AG08395 (cell line): ENCODE measurements around the gene SPECC1.
A peak's percentile ranks its signal among the peaks of the same experiment; 100 is the strongest.
"Not testable (repeated sequence)": the region's sequence is repeated elsewhere in the genome, so short reads cannot be mapped to it uniquely, and the experiment has no call there.

Experiments used
- DNase-seq: peaks from one replicate; pipeline ENCODE4 v3.0.0; 2012; ENCODE audit warnings: mixed read lengths, low spot score

The SPECC1 gene

DNA sequence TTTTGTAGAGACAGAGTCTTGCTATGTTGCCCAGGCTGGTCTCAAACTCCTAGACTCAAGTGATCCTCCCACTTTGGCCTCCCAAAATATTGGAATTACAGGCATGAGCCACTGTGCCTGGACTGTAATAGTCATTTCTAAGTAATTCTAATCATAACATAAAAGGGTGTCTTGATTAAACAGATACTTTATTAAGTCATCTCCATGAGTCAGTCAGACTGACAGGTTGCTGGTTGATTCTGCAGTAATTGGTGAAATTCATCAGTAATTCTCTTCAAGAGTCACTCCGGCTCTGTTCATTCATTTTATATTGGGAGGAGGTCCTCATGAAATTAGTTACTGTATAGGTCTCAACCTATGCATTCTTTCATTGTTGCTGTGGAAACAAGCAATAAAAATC lies 85.6 kb downstream of the SPECC1 start:
- no peak for DNase-seq

DNA sequence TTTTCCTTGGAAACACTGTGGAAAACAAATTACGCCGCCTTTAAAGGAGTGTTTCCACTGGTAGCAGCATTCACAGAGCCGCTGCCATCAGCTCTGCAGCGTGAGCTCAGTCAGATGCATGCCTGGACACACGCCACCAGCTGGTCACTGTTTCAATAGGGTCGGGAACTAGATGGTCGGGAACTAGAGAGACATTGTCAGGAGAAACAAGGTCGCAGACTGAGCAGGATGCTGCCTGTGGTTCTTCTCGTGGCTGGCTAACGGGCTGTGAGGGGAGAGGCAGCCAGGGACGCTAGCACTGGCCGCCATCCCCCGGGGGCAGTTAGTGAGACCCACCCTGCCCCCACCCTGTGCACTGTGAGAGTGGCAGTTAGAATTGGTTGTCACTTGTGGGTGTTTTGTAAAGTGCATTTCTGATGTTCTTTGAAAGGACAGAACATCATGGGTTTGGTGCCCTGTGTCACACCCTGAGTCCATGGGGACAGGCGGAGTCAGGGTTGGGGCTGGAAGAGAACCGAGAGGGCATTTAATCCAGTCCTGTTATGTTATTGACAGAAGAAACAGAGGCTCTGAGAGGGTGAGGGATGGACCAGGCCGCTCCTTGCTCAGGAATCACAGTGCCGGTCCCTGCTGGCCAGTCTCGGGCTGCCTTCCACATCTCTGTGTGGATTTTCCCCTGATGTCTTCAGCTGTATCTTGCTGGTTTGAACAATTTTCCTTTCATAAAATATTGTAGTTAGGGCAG lies 86.3 kb downstream of the SPECC1 start:
- peak; percentile 65 for DNase-seq

DNA sequence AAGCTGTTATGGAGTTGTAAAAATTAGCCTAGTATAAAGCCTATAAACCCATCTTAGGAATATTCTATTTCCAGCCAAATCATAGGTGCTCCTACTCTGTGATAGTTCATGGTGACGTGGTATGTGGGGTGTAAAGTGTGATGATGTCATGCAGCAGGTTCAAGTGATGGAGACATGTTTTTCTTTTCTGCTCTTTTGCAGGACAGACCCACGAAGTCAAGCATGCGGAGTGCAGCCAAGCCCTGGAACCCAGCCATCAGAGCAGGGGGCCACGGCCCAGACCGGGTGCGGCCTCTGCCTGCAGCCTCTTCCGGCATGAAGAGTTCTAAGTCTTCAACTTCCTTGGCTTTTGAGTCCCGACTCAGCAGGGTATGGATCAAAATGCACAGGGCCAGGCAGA lies 87.3 kb downstream of the SPECC1 start:
- DNase-seq: no peak

DNA sequence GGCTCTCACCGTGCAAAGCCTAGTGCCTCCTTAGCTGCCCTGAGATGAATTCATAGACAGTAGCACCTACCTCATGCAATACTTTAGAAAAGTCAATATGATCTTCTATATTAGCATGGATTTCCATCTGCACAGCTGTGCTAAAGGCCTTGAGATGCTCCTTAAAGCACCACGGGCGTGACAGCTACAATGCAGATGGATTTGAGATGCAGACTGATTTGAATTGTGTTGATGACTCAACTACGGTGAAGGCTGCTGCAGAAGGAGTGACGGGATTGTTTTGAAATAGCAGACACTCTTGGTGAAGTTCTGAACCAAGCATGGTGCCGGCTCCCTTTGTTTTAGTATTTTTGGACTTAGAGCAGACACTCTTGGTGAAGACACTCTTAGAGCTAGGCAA lies 88.2 kb downstream of the SPECC1 start:
- no peak for DNase-seq

DNA sequence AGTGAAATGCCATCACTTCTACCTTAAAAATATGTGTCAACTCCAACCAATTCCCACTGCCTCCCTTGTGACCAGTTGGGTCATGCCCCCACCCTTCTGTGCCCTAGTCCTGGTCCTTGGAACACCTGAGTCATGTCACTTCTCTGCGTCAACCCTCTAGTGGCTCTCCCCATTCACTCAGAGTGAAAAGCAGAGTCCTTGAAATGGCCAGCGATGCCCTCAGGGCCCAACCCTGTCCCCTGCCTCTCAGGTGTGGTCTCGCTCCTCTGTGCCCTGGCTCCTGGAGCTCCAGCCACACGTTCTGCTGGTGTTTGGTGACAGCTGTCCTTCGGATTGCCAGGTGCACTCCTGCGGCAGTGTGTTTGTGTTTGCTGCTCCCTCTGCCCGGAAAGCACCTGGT lies 89.2 kb downstream of the SPECC1 start:
- DNase-seq: no peak

DNA sequence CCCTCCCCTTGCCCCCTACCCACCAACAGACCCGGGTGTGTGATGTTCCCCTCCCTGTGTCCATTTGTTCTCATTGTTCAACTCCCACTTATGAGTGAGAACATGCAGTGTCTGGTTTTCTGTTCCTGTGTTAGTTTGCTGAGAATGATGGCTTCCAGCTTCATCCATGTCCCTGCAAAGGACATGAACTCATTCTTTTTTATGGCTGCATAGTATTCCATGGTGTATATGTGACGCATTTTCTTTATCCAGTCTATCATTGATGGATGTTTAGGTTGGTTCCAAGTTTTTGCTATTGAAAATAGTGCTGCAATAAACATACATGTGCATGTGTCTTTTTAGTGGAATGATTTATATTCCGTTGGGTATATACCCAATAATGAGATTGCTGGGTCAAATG lies 91.6 kb downstream of the SPECC1 start:
- not testable (repeated sequence) for DNase-seq

DNA sequence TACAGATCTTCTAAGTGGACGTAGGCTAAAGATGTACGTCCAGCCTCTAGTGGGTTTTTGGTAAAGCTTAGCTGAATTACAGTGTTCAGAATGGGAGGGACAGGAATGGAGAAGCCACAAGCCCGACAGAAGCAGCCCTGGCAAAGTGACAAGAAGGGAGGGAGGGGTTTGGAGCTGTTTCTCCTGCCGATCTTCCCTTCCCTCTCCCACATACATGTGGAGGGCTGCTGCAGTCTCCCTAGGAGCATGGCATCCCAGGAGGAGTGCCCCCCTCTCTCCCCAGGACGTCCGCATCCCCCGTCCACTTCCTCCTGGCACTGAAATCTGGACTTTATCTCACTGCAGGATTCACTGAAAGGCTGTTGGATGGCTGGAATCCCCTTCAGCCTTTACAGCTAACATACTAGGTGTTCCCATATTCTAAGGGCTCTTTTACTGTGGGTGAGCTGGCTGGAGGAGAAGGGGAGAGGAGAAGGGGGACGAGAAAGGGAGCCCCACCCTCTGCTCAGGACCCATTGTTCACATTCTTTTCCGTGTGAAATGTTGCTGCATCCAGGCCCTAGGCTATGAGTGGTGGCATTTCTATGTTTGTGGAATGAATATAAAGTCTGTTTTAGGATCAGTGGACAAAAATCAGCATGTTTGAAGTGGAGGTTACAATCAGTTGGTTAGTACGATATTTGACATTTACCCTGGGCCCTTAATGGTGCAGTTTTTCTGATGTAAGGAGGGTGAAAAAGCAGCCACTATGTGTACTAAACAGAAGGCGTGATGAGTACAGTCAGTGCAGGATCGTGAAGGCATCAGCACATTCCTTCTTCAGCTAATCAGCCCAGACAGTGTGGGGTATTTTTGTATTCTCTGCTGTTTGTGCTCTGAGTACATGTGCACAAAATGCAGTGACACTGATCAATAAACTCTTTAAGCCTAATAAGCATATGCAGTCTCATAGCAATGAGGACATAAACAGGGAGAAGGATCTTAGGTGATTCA lies 94.6 kb downstream of the SPECC1 start:
- no peak for DNase-seq

DNA sequence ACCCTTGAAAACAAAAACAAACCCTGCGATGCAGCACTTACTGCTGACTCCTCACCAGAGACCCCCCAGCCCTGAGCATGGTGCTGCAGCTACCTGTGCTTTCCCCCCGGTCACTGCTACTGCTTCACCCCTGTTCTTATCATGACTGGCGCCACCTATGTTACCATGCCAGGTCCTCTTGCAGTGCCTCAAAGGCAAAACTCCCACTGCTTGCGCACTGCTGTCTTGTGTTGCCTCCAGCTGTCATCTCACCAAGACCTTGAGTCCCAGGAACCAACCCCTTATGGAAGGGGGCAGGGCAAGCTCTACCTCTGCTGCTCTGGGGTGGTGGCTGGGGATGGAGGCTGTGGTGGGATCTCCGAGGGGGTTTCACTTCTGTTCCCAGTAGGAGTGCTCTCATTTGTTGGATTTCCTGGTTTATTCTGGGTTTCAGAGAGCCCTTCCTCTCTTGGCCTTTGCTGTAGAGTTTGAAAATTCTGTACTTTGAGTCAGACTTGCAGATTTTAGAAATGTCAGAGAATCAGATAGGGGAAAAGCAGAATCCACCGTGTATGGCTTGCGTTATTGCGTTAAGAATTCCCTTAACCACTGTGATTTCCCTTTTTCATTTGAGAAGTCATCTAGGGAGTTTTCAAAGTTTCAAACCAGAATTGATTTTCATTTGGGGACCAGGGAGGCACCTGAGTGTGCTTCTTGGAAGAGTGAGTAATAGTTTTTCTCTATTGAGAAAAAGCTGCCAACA lies 96.6 kb downstream of the SPECC1 start:
- no peak for DNase-seq

DNA sequence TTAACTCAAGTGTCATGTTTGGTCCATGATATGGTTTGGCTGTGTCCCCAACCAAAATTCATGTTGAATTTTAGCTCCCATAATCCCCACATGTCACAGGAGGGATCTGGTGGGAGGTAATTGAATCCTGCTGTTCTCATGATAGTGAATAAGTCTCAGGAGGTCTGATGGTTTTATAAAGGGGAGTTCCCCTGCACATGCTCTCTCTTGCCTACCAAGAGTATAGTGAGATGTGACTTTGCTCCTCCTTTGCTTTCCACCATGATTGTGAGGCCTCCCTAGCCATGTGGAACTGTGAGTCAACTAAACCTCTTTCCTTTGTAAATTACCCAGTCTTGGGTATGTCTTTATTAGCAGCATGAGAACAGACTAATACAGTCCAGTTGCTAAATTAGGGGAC lies 97.3 kb downstream of the SPECC1 start:
- DNase-seq: not testable (repeated sequence)

DNA sequence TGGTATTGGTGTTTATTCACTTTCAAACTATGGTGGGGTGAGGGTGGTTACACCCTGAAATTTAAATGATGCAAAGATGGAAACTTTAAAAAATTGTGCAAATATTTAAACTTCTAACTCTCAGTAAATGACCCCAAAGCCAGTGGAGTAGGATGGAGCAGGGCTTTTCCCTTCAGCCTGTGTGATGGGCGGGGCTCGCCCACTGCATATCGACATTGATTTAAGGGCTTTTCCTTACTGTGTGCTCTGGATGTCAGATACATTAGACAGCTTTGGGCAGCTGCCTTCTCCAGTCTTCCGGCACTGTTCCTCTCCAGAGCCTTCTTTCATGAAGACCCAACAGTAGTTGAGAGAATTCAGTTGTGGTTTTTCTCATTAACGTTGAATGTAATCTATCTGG lies 99.9 kb downstream of the SPECC1 start:
- no peak for DNase-seq

DNA sequence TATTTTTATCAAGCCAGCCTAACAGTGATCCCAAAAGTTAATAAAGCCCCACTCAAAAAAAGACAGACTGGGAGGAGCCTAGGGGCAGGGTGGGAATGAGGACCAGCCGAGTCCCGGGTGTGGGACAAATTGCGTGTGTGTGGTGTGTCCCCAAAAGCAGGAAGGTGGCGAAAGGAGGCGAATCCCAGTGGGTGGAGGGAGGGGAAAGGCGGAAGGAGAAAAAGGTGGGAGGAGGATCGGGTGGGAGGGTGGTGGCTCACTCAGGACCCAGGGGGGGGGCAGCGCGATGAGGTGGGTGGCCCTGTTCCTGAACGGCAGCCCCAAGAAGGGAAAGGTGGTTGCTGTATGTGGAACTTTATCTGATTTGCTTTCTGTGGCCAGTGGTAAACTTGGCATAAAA lies 102.4 kb downstream of the SPECC1 start:
- DNase-seq: no peak

DNA sequence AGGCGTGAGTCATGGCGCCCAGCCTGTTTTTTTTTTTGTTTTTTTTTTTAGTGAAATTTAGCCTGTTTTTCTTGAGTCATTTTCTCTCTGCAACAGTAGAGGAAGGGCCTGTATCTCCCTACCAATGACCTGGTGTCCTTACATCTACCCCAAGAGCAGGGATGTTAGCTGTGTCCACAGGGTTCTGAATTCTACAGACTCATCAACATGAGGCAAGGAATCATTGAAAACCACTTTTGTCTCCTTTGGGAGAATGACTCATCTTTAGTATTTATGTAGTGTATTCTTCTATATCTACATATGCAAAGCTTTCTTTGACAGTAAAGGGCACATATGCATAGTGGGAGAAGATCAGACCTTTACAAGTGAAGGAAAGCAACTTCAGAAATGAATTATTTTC lies 105.3 kb downstream of the SPECC1 start:
- DNase-seq: no peak

DNA sequence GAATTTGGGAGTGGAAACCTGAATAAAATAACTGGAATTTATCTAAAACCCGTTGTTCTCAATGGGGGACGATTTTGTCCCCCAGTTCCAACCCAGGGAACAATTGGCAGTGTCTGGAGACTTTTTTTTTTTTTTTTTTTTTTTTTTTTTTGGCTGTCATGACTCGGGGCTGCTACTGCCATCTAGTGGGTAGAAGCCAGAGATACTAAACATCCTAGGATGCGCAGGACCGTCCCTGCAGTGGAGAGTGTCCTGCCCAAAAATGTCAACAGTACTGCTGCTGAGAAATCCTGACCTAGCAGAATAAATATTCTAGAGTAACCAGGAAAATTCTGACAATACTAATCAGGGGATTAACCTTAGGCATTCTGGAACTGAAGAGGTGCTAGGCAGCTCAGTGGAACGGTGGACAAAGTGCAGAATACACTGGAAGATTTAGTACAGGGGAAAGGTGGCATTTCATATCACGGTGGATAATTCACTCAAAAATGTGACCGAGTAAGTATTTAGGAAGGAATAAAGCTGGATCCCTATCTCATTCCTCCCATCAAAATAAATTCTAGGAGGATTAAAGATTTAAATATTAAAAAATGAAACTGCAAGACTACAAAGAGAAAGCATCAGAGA lies 107.6 kb downstream of the SPECC1 start:
- DNase-seq: peak; percentile 49

DNA sequence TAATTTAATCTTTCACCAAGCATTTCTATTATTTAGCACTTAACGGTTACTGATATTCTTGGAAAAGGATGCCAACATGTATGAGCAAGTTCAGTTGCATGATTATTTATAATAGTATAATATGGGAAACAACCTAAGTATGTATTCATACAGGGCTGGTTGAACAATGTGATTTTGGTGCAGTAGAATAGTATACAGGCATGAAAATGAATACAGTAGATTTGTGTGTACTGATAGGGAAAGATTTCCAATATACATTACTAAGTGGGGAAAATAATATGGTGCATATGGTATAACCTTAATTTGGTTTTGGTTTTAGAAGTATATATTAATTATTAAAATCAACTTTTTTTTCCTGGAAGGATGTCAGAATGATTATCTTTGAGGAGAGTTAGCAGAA lies 109.1 kb downstream of the SPECC1 start:
- no peak for DNase-seq

DNA sequence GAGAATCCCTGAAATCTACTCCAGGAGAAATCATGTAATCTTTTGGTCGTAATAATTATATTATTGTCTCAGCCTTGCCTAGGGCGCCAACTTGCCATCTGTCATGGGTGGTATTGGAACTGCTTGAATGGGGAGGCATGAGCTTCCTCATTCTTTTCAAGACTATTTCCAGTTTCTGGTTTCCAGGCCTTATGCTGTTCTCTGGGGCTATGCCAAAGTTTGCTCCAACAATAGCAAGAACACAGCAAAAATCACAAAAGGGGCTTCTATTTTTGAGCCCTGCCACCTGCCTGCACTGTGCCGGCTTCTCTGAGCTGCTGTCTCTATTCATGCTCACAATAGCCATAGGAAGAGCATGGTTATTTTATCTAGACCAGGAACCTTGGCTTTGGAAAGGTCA lies 111.7 kb downstream of the SPECC1 start:
- DNase-seq: no peak

DNA sequence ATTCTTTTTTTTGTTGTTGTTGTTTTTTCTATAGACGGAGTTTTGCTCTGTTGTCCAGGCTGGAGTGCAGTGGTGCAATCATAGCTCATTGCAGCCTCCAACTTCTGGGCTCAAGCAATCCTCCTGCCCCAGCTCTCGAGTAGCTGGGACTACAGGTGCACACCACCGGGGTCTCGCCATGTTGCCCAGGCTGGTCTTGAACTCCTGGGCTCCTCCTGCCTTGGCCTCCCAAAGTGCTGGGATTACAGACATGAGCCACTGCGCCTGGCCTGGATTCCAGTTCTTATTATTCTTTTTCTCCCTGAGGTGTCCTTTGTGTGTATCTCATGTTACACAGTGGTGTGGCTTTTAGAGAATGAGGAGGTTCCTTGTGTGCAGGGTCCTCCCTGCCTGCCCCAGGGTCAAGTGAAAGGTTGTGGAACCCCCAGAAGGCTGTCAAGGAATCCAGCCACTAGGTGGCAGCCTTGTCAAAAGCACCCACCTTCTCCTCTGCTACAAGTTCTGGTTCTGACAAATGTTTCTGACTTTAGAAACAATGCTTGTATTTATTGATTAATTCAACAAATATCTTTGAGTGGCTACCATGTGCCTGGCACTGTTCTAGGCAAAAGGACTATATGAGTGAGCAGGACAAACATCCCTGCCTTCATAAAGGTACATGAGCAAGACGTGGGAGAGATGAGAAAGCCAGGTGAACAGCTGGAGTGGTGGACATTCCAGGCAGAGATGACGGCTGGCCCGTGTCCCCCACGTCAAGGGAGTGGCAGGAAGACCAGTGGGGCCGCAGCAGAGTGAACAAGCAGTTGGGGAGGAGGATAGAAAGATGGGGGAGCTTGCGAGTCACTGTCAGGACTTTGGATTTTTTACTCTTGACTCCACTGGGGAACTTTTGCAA lies 112.4 kb downstream of the SPECC1 start:
- peak; percentile 78 for DNase-seq

DNA sequence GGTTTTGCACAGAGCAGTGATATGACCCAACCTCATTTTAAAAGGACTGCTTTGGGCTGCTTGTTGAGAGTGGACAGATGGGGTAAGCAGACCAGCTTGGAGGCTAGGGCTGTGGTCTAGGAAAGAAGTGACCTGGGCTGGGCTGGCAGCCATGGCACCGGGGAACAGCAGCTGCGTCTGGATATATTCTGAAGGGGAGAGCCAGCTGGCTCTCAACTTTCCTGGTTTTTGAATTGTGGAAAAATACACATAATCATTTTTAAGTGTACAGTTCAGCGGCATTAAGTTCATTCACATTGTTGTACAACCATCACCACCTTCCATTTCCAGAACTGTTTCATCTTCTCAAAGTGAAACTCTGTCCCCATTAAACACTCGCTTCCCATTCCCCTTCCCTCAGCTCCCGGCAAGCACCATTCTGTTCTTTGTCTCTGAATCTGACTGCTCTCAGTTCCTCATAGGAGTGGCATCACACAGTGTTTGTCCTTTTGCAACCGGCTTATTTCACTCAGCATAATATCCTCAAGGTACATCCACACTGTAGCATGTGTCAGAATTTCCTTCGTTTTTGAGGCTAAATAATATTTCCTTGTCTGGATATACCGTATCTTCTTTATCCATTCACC lies 113.2 kb downstream of the SPECC1 start:
- DNase-seq: no peak

DNA sequence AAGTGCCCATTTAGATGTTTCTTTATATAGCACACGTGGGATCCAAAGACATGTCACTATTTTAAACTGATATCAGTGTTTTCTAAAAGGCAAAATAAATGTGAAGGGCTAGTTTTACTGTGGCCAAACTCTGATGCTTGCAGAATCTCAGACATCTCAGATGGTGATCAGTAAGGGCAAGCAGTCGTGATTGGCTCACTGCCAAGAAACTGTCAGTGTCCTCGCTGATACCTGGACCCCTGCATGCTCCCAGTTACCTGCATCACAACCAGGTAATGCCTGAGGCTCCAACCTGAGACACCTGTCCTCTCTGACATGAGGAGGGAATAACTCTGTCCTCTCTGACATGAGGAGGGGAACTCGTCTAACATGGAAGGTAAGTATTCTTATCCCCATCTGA lies 114.0 kb downstream of the SPECC1 start:
- no peak for DNase-seq

DNA sequence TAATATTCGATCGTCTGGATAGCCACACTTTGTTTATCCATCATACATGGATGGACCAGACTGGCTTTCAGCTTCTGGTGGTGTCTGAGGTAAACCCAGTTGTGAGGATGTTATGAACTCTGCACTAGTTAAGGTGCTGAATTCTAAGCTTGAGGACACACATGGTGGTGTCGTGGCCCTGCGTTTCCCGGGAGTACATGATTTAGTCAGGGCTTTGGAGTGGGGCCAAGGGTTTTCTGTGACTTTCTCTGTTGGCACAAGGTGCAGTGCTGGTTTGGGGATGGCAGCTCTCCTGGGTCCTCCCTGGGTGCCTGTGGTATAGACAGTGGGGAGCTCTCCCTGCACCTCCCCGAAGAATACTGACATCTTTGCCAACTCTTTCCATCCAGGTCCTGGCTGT lies 116.6 kb downstream of the SPECC1 start:
- DNase-seq: no peak

DNA sequence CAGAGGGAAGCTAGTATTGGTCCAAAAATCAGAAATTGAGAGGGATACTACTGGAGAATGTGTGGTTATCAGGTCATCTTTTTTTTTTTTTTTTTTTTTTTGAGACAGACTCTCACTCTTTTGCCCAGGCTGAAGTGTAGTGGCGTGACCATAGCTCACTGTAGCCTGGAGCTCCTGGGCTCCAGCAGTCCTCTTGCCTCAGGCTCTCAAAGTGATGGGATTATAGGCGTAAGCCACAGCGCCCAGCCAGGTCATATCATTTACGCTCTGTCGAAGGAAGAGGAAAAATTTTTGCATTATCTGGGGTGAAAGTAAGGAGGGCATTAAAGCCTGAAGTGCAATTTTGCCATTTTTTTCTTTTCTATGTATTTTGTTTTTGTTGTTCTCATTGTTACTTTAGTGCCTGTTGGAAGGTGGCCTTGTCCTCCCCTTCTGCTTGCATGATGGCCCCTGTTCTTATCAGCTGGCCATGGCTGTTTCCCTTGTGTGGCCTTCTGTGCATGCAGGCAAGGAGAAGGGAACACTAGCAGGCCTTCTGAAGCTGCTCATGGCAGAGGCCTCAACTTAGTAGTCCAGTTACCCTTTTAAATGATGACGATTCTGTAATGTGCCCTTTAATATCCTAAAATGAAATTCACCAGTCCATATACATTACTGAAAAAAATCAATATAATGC lies 118.3 kb downstream of the SPECC1 start:
- DNase-seq: no peak
